GM12878 (cell line): ENCODE data around the gene EFHC1. TPM values are rescaled to one million over a fixed set of nuclear protein-coding genes. Genes with fewer than 3 reads are reported as not detected.
A peak's percentile ranks its signal among the peaks of the same experiment; 100 is the strongest.

ENCODE experiments used
- ATAC-seq: fragments of 200-7000 bp; cut with Tn5 transposase; 3 replicates; pipeline ENCODE4 v1.9.1; 2020; ENCODE audit warnings: mild to moderate bottlenecking, moderate library complexity
- BruUV-seq: library from RNA; stranded (reverse); fragments of 400-500 nt; replicated peaks from 2 replicates; lab custom pipeline; 2021; lab: Mats Ljungman, UMichigan
- CTCF ChIA-PET: fragments of 300-600 bp; sonication (Branson Sonifier 250); formaldehyde crosslinking; extraction: SDS; loops from one replicate; lab custom pipeline; 2021; ENCODE audit warnings: inconsistent platforms; lab: Yijun Ruan, JAX
- POLR2A ChIA-PET: fragments of 350-600 bp; formaldehyde crosslinking; extraction: SDS; loops from one replicate; lab custom pipeline; 2021; ENCODE audit warnings: inconsistent platforms; lab: Charles Lee
- RAD21 ChIA-PET: fragments of 300-600 bp; sonication (Branson Sonifier 250); formaldehyde crosslinking; loops from one replicate; lab custom pipeline; 2023; ENCODE audit warnings: antibody characterized with exemption; ENCODE audit not compliant: unreplicated experiment; lab: Charles Lee
- SMC1A ChIA-PET: fragments of 300-600 bp; sonication (Branson Sonifier 250); formaldehyde crosslinking; loops from one replicate; lab custom pipeline; 2023; ENCODE audit not compliant: unreplicated experiment, uncharacterized antibody; lab: Charles Lee
- DNase-seq: peaks from one replicate; pipeline ENCODE4 v3.0.0-alpha.2; 2011; ENCODE audit warnings: low read depth, low spot score
- FAIRE-seq: peaks from 3 replicates; lab custom pipeline; 2011; peaks lifted over from hg19 to GRCh38; lab: Jason Lieb, UNC
- H2AFZ ChIP-seq: 2 replicates; pipeline ENCODE4 v1.6.0; 2011; ENCODE audit warnings: low read depth, low read length, control low read depth; ENCODE audit not compliant: control insufficient read depth
- H3K27ac ChIP-seq: 2 replicates; pipeline ENCODE4 v1.5.1; 2011; ENCODE audit warnings: control low read depth; ENCODE audit not compliant: control insufficient read depth, insufficient read depth
- H3K27me3 ChIP-seq, 2 experiments: replicated peaks in 1 of 2; 2 replicates each; pipeline versions ENCODE4 v1.6.0 to v1.6.1; 2011; ENCODE audit warnings: low read length in 1 of 2; ENCODE audit not compliant: control insufficient read depth in 2 of 2, insufficient read depth in 2 of 2
- H3K36me3 ChIP-seq, 2 experiments: 2 replicates each; pipeline ENCODE4 v1.5.1; 2011; ENCODE audit warnings: low read length in 1 of 2; ENCODE audit not compliant: control insufficient read depth in 2 of 2, insufficient read depth in 2 of 2
- H3K4me1 ChIP-seq: 2 replicates; pipeline ENCODE4 v1.6.1; 2011; ENCODE audit warnings: mild to moderate bottlenecking, low read length, moderate library complexity, mixed read lengths; ENCODE audit not compliant: control insufficient read depth, insufficient read depth
- H3K4me2 ChIP-seq: 2 replicates; pipeline ENCODE4 v1.6.0; 2011; ENCODE audit warnings: control low read depth; ENCODE audit not compliant: control insufficient read depth, insufficient read depth
- H3K4me3 ChIP-seq: fragments of 200-600 bp; sonication (generic); 2 replicates; pipeline ENCODE4 v1.5.1; 2016
- H3K79me2 ChIP-seq: 2 replicates; pipeline ENCODE4 v1.6.0; 2011; ENCODE audit warnings: low read length; ENCODE audit not compliant: control insufficient read depth, insufficient read depth
- H3K9ac ChIP-seq: 2 replicates; pipeline ENCODE4 v1.8.0; 2011; ENCODE audit warnings: low read length, control low read depth, mixed read lengths; ENCODE audit not compliant: control insufficient read depth, insufficient read depth
- H3K9me3 ChIP-seq: replicated peaks from 3 replicates; pipeline ENCODE4 v1.5.1; 2011; ENCODE audit warnings: mild to moderate bottlenecking, low read length; ENCODE audit not compliant: control insufficient read depth, insufficient read depth
- H4K20me1 ChIP-seq: 2 replicates; pipeline ENCODE4 v1.6.0; 2011; ENCODE audit not compliant: control insufficient read depth, insufficient read depth
- ATF7 ChIP-seq: fragments of 450-650 bp; IDR thresholded peaks from 2 replicates; pipeline ENCODE4 v1.6.1; 2016; ENCODE audit warnings: low read depth, mild to moderate bottlenecking
- CREM ChIP-seq: IDR thresholded peaks from 2 replicates; pipeline ENCODE4 v1.6.1; 2014; ENCODE audit warnings: antibody characterized with exemption, low read depth
- CTCF ChIP-seq, 3 experiments: IDR thresholded peaks in 2 of 3; conservative IDR thresholded peaks in 1 of 3; 2 replicates each; pipeline ENCODE4 v1.5.1; 2011; ENCODE audit warnings: low read depth in 3 of 3, low read length in 3 of 3, mild to moderate bottlenecking in 3 of 3, control low read depth in 2 of 3, moderate library complexity in 2 of 3, inconsistent platforms in 1 of 3, mixed read lengths in 1 of 3; ENCODE audit not compliant: control insufficient read depth in 2 of 3, insufficient read depth in 1 of 3; ENCODE audit errors: extremely low read depth in 1 of 3
- ESRRA ChIP-seq: IDR thresholded peaks from 2 replicates; pipeline ENCODE4 v1.6.1; 2012; ENCODE audit warnings: mild to moderate bottlenecking, low read length, improper control_type of control experiment
- GATAD2B ChIP-seq: fragments of 450-650 bp; conservative IDR thresholded peaks from 2 replicates; pipeline ENCODE4 v1.6.1; 2017; ENCODE audit warnings: low read depth, mild to moderate bottlenecking, moderate library complexity
- IKZF1 ChIP-seq: fragments of 450-650 bp; conservative IDR thresholded peaks from 2 replicates; pipeline ENCODE4 v1.6.1; 2017; ENCODE audit warnings: antibody characterized with exemption, mild to moderate bottlenecking
- IKZF2 ChIP-seq, 2 experiments: fragments of 450-650 bp; IDR thresholded peaks; 2 replicates each; pipeline ENCODE4 v1.6.1; 2017; ENCODE audit warnings: mild to moderate bottlenecking in 2 of 2, moderate library complexity in 2 of 2
- IRF3 ChIP-seq: fragments of 450-650 bp; IDR thresholded peaks from 2 replicates; pipeline ENCODE4 v1.6.1; 2014; ENCODE audit warnings: mild to moderate bottlenecking
- MAX ChIP-seq: IDR thresholded peaks from 2 replicates; pipeline ENCODE4 v1.6.1; 2012; ENCODE audit warnings: low read depth, low read length, improper control_type of control experiment
- MTA3 ChIP-seq: IDR thresholded peaks from 2 replicates; pipeline ENCODE4 v1.6.1; 2012; ENCODE audit warnings: low read length, inconsistent platforms, borderline replicate concordance
- NBN ChIP-seq: fragments of 450-650 bp; IDR thresholded peaks from 2 replicates; pipeline ENCODE4 v1.6.1; 2016
- PBX3 ChIP-seq: IDR thresholded peaks from 2 replicates; pipeline ENCODE4 v1.6.1; 2011; ENCODE audit warnings: mild to moderate bottlenecking, low read depth, low read length, moderate library complexity; ENCODE audit not compliant: insufficient replicate concordance
- PML ChIP-seq: IDR thresholded peaks from 2 replicates; pipeline ENCODE4 v1.6.1; 2012; ENCODE audit warnings: low read length, inconsistent platforms
- POLR2A ChIP-seq: IDR thresholded peaks from 2 replicates; pipeline ENCODE4 v1.6.1; 2011; ENCODE audit warnings: low read depth, mild to moderate bottlenecking, low read length
- RAD21 ChIP-seq: IDR thresholded peaks from 2 replicates; pipeline ENCODE4 v1.6.1; 2011; ENCODE audit warnings: mild to moderate bottlenecking, low read depth, low read length, moderate library complexity; ENCODE audit not compliant: insufficient read depth
- SMC3 ChIP-seq: IDR thresholded peaks from 2 replicates; pipeline ENCODE4 v1.6.1; 2011; ENCODE audit warnings: low read length, improper control_type of control experiment, borderline replicate concordance
- SREBF1 ChIP-seq: IDR thresholded peaks from 2 replicates; pipeline ENCODE4 v1.6.1; 2012; ENCODE audit warnings: mild to moderate bottlenecking, low read length
- TCF7 ChIP-seq: IDR thresholded peaks from 2 replicates; pipeline ENCODE4 v1.6.1; 2014; ENCODE audit warnings: antibody characterized with exemption, borderline replicate concordance
- YY1 ChIP-seq: IDR thresholded peaks from 2 replicates; pipeline ENCODE4 v1.6.1; 2011; ENCODE audit warnings: low read depth, mild to moderate bottlenecking, low read length
- ZNF384 ChIP-seq: IDR thresholded peaks from 2 replicates; pipeline ENCODE4 v1.6.1; 2012; ENCODE audit warnings: low read depth, mild to moderate bottlenecking, low read length, improper control_type of control experiment, borderline replicate concordance
- WGBS: methylation state at CpG from one replicate; pipeline ENCODE4 v1.1.6; 2016; ENCODE audit warnings: low lambda C conversion rate; ENCODE audit not compliant: insufficient replicate concordance, insufficient coverage; ENCODE audit errors: missing lambda C conversion rate; 5-methylcytosine and 5-hydroxymethylcytosine counted together
- in situ Hi-C: fragments of 300-500 bp; cut with MboI; formaldehyde crosslinking; loops from 9 replicates; pipeline ENCODE4 v1.14.3; 2018; ENCODE audit warnings: mixed read lengths
- intact Hi-C: fragments of 100-400 bp; cut with micrococcal nuclease; formaldehyde crosslinking; loops from one replicate; pipeline ENCODE4 v1.14.2; 2022; ENCODE audit not compliant: unreplicated experiment
- polyA plus RNA-seq, 11 experiments: library from polyadenylated mRNA; depleted of rRNA in 4 of 11; unstranded in 6 of 11; stranded (reverse) in 5 of 11; fragments of >200 nt; fragmentation: Nextera tagmentation in 4 of 11; fragmentation: Illumina TruSeq in 1 of 11; extraction: Ambion mirVana in 4 of 11; extraction: Trizol in 1 of 11; gene quantifications; 1 replicate in 1 of 11; 2 replicates in 10 of 11; pipeline versions ENCODE4 v1.2.1 to v1.2.3, GENCODE V29; 2011 to 2016; ENCODE audit warnings: inconsistent platforms in 2 of 11, missing spikeins in 2 of 11, low read depth in 1 of 11
- total RNA-seq, 4 experiments: library from RNA; depleted of rRNA in 3 of 4; stranded (reverse); fragments of >200 nt in 3 of 4; fragmentation: Illumina TruSeq in 1 of 4; extraction: Trizol in 1 of 4; gene quantifications; 2 replicates each; pipeline versions ENCODE4 v1.2.1 to v1.2.3, GENCODE V29; 2013 to 2021

The EFHC1 gene
- total and polyA plus RNA-seq, 10 of the 15 experiments (the other 5 are each of a cell fraction or from before 2014, with no cell fraction given) = 5.5 to 14.5 (median 8.8) TPM

- Histone ChIP-seq H3K9ac (no peak overlapping the region), H3K27ac (no peak overlapping the region), H3K4me2 (no peak overlapping the region), H4K20me1 (no peaks in the 10 kb centered on the region), H3K4me1 (peaks cover 37% of the 10 kb centered on the region), H3K9me3 (no peaks in the 10 kb centered on the region), H3K27me3 (no peaks in the 10 kb centered on the region), H2AFZ (no peak overlapping the region), H3K79me2 (no peaks in the 10 kb centered on the region; the same call in 1 of the 2 replicates), H3K36me3 (peaks cover 8% of the 10 kb centered on the region in 2 experiments; a peak in 3 of 4 replicates), H3K4me3 (no peak overlapping the region)
- 33% methylated on average over 3 of the region's 3 CpGs for WGBS
- peak; percentile 50 for ATAC-seq
- CTCF ChIA-PET = interaction anchor here (0.7 to 14.7 kb wide), 37 partner anchors 9 to 265 kb away, joined by 3 to 441 read pairs (median 5); partner anchors contain the start of genes EFHC1, MCM3 and PAQR8
- no peak for DNase-seq
- POLR2A ChIA-PET = interaction anchor here (0.5 to 2.3 kb wide), 7 partner anchors 9 to 116 kb away, joined by 3 to 7 read pairs (median 4); partner anchors contain the start of genes MCM3 and PAQR8
- FAIRE-seq = no peak
- no TSS peak for BruUV-seq
- in situ Hi-C loops = no loop called here
- SMC1A ChIA-PET = interaction anchor here (0.6 to 12.8 kb wide), 23 partner anchors 10 to 263 kb away, joined by 3 to 358 read pairs (median 5); partner anchors contain the start of genes EFHC1, MCM3 and PAQR8
- intact Hi-C loops = loop anchor here (1.0 to 2.0 kb wide), 3 partner anchors 37 to 237 kb away; partner anchors contain the start of gene PAQR8
- RAD21 ChIA-PET = interaction anchor here (0.6 to 10.9 kb wide), 19 partner anchors 8 to 234 kb away, joined by 3 to 224 read pairs (median 4); partner anchors contain the start of genes MCM3 and PAQR8
- TF ChIP-seq IKZF2 (IDR thresholded peaks at IDR 0.05) (peak; percentile 73 to 75), NBN (0 out of 2 replicates have a peak, but pooled peaks have one; percentile 39), CTCF (IDR thresholded peaks at IDR 0.05 in 2 of 3, conservative IDR thresholded peaks at IDR 0.05 in 1 of 3; ENCODE audit: control insufficient read depth in 2 of 3, extremely low read depth in 1 of 3, insufficient read depth in 1 of 3, low read depth in 3 of 3, low read length in 3 of 3) (peak; percentile 84 to 93 (median 90); a peak in 5 of 6 replicates), MAX (no peak), TCF7 (no peak), PML (no peak), ZNF384 (no peak), SREBF1 (no peak), ATF7 (no peak), SMC3 (peak; percentile 90; the same call in 1 of the 2 replicates), IRF3 (no peak), GATAD2B (no peak), MTA3 (no peak), ESRRA (no peak), CREM (no peak), RAD21 (peak; percentile 98), IKZF1 (peak; percentile 73), PBX3 (no peak), YY1 (peak; percentile 74), POLR2A (no peak)
Observed at GRCh38 chr6:52399511-52400312, 20.4 kb upstream of the EFHC1 start.
